NCI-H1048 (cell line): ENCODE data around the gene DAP.
"Not testable (repeated sequence)": the region's sequence is repeated elsewhere in the genome, so short reads cannot be mapped to it uniquely, and the experiment has no call there.

Source experiments
- DNase-seq: peaks from one replicate; lab custom pipeline; 2025; lab: John Stamatoyannopoulos, UW

Gene DAP

GRCh38 chr5:10653043-10653442 is 108.0 kb downstream of the DAP start:
- DNase-seq: no peak

GRCh38 chr5:10652606-10653005 is 108.4 kb downstream of the DAP start:
- no peak for DNase-seq

GRCh38 chr5:10652151-10652550 is 108.9 kb downstream of the DAP start:
- no peak for DNase-seq

GRCh38 chr5:10649666-10650380 is 111.2 kb downstream of the DAP start:
- no peak for DNase-seq

- no peak for DNase-seq
Observed at GRCh38 chr5:10648806-10649665, 112.0 kb downstream of the DAP start.

- no peak for DNase-seq
Observed at GRCh38 chr5:10647640-10648039, 113.4 kb downstream of the DAP start.

- DNase-seq: no peak
Observed at GRCh38 chr5:10645671-10646070, 115.4 kb downstream of the DAP start.

GRCh38 chr5:10645146-10645545 is 115.9 kb downstream of the DAP start:
- no peak for DNase-seq

GRCh38 chr5:10644192-10644591 is 116.8 kb downstream of the DAP start:
- DNase-seq: no peak

GRCh38 chr5:10642367-10642766 is 118.7 kb downstream of the DAP start:
- no peak for DNase-seq

GRCh38 chr5:10639846-10640368 is 121.1 kb downstream of the DAP start:
- DNase-seq: no peak

- not testable (repeated sequence) for DNase-seq
Observed at GRCh38 chr5:10638723-10639122, 122.3 kb downstream of the DAP start.

GRCh38 chr5:10637944-10638343 is 123.1 kb downstream of the DAP start:
- DNase-seq: no peak

GRCh38 chr5:10636363-10637142 is 124.5 kb downstream of the DAP start:
- DNase-seq: no peak

GRCh38 chr5:10635867-10636350 is 125.1 kb downstream of the DAP start:
- DNase-seq: no peak

GRCh38 chr5:10635257-10635866 is 125.7 kb downstream of the DAP start:
- no peak for DNase-seq

- no peak for DNase-seq
Observed at GRCh38 chr5:10634562-10634961, 126.5 kb downstream of the DAP start.

- no peak for DNase-seq
Observed at GRCh38 chr5:10634050-10634449, 127.0 kb downstream of the DAP start.

- no peak for DNase-seq
Observed at GRCh38 chr5:10633271-10634049, 127.6 kb downstream of the DAP start.

GRCh38 chr5:10632110-10632761 is 128.8 kb downstream of the DAP start:
- no peak for DNase-seq
